Parietal lobe (tissue), 2 donors: ENCODE data around the gene ATP6V1B1. TPM values are rescaled to one million over a fixed set of nuclear protein-coding genes. Genes with fewer than 3 reads are reported as not detected.

Experiments used
- small RNA-seq: library from RNA; depleted of rRNA; stranded (forward); fragments of <200 nt; gene quantifications from one replicate; pipeline ENCODE3, GENCODE V24; 2014; ENCODE audit warnings: low replicate concordance
- total RNA-seq: library from RNA; depleted of rRNA; stranded (reverse); fragments of >200 nt; gene quantifications from one replicate; pipeline ENCODE4 v1.2.3, GENCODE V29; 2014

Gene ATP6V1B1
- not detected for total RNA-seq

GRCh38 chr2:70935468-70936164 is at the start of gene ATP6V1B1:
ATP6V1B1 (plus strand) TSS chr2:70935900; CDS start chr2:70935955, 55 bp downstream.

GRCh38 chr2:70978341-70979179 is 42.9 kb downstream of the ATP6V1B1 start, which contains the start of gene ANKRD53:
ANKRD53 (plus strand) TSS chr2:70978630; CDS start chr2:70978646, 16 bp downstream.

GRCh38 chr2:70994699-70995425 is 59.2 kb downstream of the ATP6V1B1 start, which contains the start of gene TEX261:
TEX261 (minus strand) TSS chr2:70994873; CDS start chr2:70994757, 116 bp downstream.

Small RNA genes within 50 kb of the gene (small RNA-seq; reads per million reads assigned to genes)
- gene RF02272 (not detected), gene RN7SL160P (not detected)

Other genes with a start within 250 kb of the ATP6V1B1 start
- 552 TPM for gene ADD2, start 167.7 kb upstream of the ATP6V1B1 start, total RNA-seq
- not detected for gene FIGLA, start 145.3 kb upstream of the ATP6V1B1 start, total RNA-seq
- gene CLEC4F, start 115.3 kb upstream of the ATP6V1B1 start, total RNA-seq, result not detected
- gene CD207, start 100.1 kb upstream of the ATP6V1B1 start, total RNA-seq, result not detected
- gene VAX2, start 35.3 kb upstream of the ATP6V1B1 start, total RNA-seq, result not detected
- 1.9 TPM for gene ANKRD53, start 42.7 kb downstream of the ATP6V1B1 start, total RNA-seq
- gene TEX261, start 59.0 kb downstream of the ATP6V1B1 start, total RNA-seq, result 20.3 TPM
- 64.5 TPM for gene NAGK, start 132.7 kb downstream of the ATP6V1B1 start, total RNA-seq
- 16.9 TPM for gene MCEE, start 194.3 kb downstream of the ATP6V1B1 start, total RNA-seq
- 30.4 TPM for gene MPHOSPH10, start 194.7 kb downstream of the ATP6V1B1 start, total RNA-seq